Measurements from ENCODE around the gene ELAVL4.

The ELAVL4 gene

DNA sequence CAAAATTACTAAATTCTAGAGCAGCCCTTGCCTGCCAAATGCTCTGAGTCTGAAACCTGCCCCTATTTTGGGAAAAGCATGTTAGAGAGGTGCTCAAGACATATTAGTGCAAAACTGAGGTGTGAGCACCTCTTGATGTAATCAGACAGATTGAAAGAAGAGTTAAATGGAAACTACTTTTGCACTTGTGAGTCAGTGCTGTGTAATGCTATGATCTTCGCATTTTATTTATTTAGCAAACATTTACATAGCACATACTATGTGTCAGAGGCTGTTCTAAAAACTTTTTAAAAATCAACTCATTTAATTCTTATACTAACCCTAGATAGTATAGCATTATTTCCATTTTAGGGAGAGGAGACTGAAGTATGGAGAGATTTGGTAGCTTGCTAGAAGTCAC is 138.1 kb downstream of the ELAVL4 start:
- H4K20me1 ChIP-seq: no peaks in the 10 kb centered on the region
- H3K4me2 ChIP-seq: no peak overlapping the region
- H3K27me3 ChIP-seq: no peaks in the 10 kb centered on the region
- H3K27ac ChIP-seq: no peak overlapping the region
- H3K4me1 ChIP-seq: peaks cover 10 to 50% (median 42%) of the 10 kb centered on the region in 10 experiments
- H3K4me3 ChIP-seq: no peak overlapping the region
- no peak overlapping the region for H3K9ac ChIP-seq
- no peaks in the 10 kb centered on the region for H3K36me3 ChIP-seq
- H3K9me3 ChIP-seq (replicated peaks in 1 of 11): peaks cover 0 to 6% (median 0%) of the 10 kb centered on the region in 11 experiments; a peak in 1 of 22 replicates
- TF ChIP-seq Cebpa-rat (IDR thresholded peaks at IDR 0.05): no peak

DNA sequence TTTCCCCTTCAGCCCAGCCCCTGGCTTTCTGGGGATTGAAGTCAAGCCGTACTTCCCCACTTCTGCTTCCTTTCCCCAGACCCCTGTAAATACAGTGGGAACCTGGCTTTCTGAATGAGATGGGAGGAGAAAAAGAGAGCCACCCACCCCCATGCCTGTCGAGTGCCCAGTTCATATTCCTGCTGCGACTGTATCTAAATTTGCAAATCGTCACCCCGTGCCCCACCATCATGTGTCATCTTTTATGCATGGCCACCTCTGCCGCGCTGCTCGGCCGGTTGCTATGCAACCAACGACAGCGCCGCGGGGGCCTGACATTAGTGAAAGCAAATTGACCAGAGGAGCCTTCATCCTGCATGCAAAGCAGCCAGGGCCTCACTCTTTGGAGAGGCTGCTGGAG is 143.0 kb downstream of the ELAVL4 start:
- Histone ChIP-seq H3K9ac (peak overlapping the region in 9 of 11 experiments; percentile 9 to 62 (median 34); a peak in 13 of 22 replicates), H3K4me1 (peaks cover 11 to 41% (median 35%) of the 10 kb centered on the region in 10 experiments), H3K9me3 (replicated peaks in 1 of 11) (0 out of 22 replicates have a peak, but pooled peaks cover 0 to 6% (median 0%) of the 10 kb centered on the region in 11 experiments), H3K4me2 (peak overlapping the region; percentile 54 to 84 (median 72)), H3K27me3 (no peaks in the 10 kb centered on the region), H4K20me1 (no peaks in the 10 kb centered on the region), H3K4me3 (peak overlapping the region in 8 of 10 experiments; percentile 4 to 55 (median 38); a peak in 11 of 20 replicates), H3K27ac (peak overlapping the region in 9 of 11 experiments; percentile 14 to 58 (median 48); a peak in 13 of 22 replicates), H3K36me3 (no peaks in the 10 kb centered on the region)
- no peak for TF ChIP-seq Cebpa-rat (IDR thresholded peaks at IDR 0.05)

DNA sequence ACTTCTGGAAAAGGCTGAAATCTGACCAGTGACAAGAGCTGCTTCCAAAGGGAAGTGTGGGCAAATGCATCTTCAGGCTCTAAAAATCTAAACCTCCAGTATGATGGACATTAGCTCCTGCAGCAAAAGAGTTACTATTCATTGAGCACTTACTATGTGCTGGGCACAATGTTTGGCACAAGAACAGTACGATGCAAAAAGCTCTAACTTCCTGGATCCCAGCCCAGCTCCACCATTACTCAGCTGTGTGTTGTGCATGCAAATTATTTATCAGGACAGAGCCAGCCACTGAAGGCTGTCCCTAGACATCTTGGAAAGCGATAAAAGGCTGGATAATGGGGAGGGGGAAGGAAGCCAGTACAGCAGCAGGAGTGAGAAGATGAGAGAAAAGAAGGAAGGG is 143.5 kb downstream of the ELAVL4 start:
- H3K4me2 ChIP-seq: peak overlapping the region; percentile 54 to 84 (median 72)
- no peak overlapping the region for H3K27ac ChIP-seq
- H3K27me3 ChIP-seq: no peaks in the 10 kb centered on the region
- TF ChIP-seq Cebpa-rat (IDR thresholded peaks at IDR 0.05): no peak
- no peaks in the 10 kb centered on the region for H3K36me3 ChIP-seq
- H3K9ac ChIP-seq: peak overlapping the region in 1 of 11 experiments; percentile 28; a peak in 2 of 22 replicates
- no peaks in the 10 kb centered on the region for H4K20me1 ChIP-seq
- peaks cover 11 to 41% (median 35%) of the 10 kb centered on the region in 10 experiments for H3K4me1 ChIP-seq
- H3K4me3 ChIP-seq: peak overlapping the region in 5 of 10 experiments; percentile 20 to 55 (median 45); a peak in 4 of 20 replicates
- 0 out of 22 replicates have a peak, but pooled peaks cover 0 to 6% (median 0%) of the 10 kb centered on the region in 11 experiments for H3K9me3 ChIP-seq (replicated peaks in 1 of 11)

Data from BLaER1 treated with 17β-estradiol and CSF1 and Interleukin-3, amounts not matched to agents 10 nM and 100 nM (cell line).